A673 (cell line): ENCODE data around the gene MED12L.

Source experiments
- CTCF ChIP-seq: fragments of 300-800, 200-600 bp; sonication (generic); conservative IDR thresholded peaks from 2 replicates; pipeline ENCODE4 v1.5.1; 2017; ENCODE audit warnings: low read depth, mild to moderate bottlenecking, antibody characterized with exemption, low read length, moderate library complexity, mixed read lengths
- EZH2 ChIP-seq: fragments of 200-600 bp; sonication (generic); IDR thresholded peaks from 2 replicates; pipeline ENCODE4 v1.6.1; 2017; ENCODE audit warnings: borderline replicate concordance, low read depth, mild to moderate bottlenecking, mixed read lengths, antibody characterized with exemption, low read length; ENCODE audit not compliant: poor library complexity, severe bottlenecking

- no peak for TF ChIP-seq CTCF
- TF ChIP-seq EZH2 = no peak
Observed at GRCh38 chr3:151476344-151477018, 391.0 kb downstream of the MED12L start.
